Right cardiac atrium (tissue), 5 donors: ENCODE measurements around the gene LRMDA. TPM values are rescaled to one million over a fixed set of nuclear protein-coding genes. Genes with fewer than 3 reads are reported as not detected.
A peak's percentile ranks its signal among the peaks of the same experiment; 100 is the strongest.

ENCODE experiments used
- ATAC-seq, 2 donors: fragments of 200-7000 bp; cut with Tn5 transposase; one replicate each; pipeline versions ENCODE4 v1.8.0 to v1.9.1; 2020; ENCODE audit warnings: moderate library complexity in 2 of 2, mild to moderate bottlenecking in 1 of 2
- DNase-seq, 3 donors: peaks; one replicate each; pipeline ENCODE4 v3.0.0-alpha.2; 2020
- H3K27ac ChIP-seq: one replicate; pipeline ENCODE4 v1.5.1; 2013; ENCODE audit warnings: mild to moderate bottlenecking, low read length, control low read depth, moderate library complexity
- H3K27me3 ChIP-seq: one replicate; pipeline ENCODE4 v1.6.1; 2013; ENCODE audit not compliant: control insufficient read depth, insufficient read depth
- H3K4me1 ChIP-seq: one replicate; pipeline ENCODE4 v1.6.1; 2013; ENCODE audit warnings: low read length; ENCODE audit not compliant: control insufficient read depth, insufficient read depth
- H3K4me3 ChIP-seq: one replicate; pipeline ENCODE4 v1.5.1; 2013; ENCODE audit warnings: low read length, control low read depth
- H3K9me3 ChIP-seq: one replicate; pipeline ENCODE4 v1.6.1; 2013; ENCODE audit warnings: low read length; ENCODE audit not compliant: control insufficient read depth
- WGBS: extraction: QIAGEN DNeasy Blood & Tissue Kit; methylation state at CpG from one replicate; pipeline ENCODE4 v1.1.7; 2013; 5-methylcytosine and 5-hydroxymethylcytosine counted together
- intact Hi-C, 4 donors: fragments of 100-400 bp; cut with DNase I; formaldehyde crosslinking; loops; one replicate each; pipeline versions ENCODE4 v1.11.0 to v1.14.0; 2022 to 2023
- polyA plus RNA-seq: library from polyadenylated mRNA; stranded (reverse); fragments of 200-250 nt; gene quantifications from one replicate; pipeline ENCODE4 v1.2.3, GENCODE V29; 2013
- total RNA-seq, 4 donors: library from RNA; stranded (reverse); fragmentation: NEBNext Ultra II Directional; extraction: Animal tissue kit (Norgen Biotek cat#: 25700); gene quantifications; one replicate each; pipeline ENCODE4 v1.2.1, GENCODE V29; 2021
- donor health status: healthy with polysubstance abuse.
- donor health status: DM: no; HTN: yes; CAD: no.
- donor health status: DM: no; HTN: no; CAD: no.
- donor health status: DM: no; HTN: yes; CAD: no; lungs with severe emphysema.
- donor health status: DM: yes; HTN: yes; CAD: no.

LRMDA gene
- total and polyA plus RNA-seq, 5 donors = 42.7 to 97.9 (median 48.8) TPM

DNA sequence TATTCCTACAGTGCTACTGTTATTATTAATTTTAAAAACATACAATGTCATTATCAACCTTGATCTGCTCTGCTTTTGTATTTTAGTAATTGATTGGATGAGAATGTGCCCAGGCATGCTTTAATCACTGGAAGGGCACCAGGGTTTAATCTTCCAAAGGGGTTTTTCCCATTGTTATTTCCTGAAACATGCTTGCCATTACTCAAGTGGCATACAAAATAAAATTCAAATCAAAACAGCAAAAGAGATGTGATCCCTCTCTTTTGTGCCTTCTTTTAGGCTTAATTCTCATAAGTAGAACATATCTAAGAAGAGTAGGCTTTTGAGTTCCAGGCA is 963.3 kb downstream of the LRMDA start:
- H3K27ac ChIP-seq = peak overlapping the region; percentile 78
- H3K4me3 ChIP-seq = no peak overlapping the region
- ATAC-seq = no peak
- peaks cover 11% of the 10 kb centered on the region for H3K4me1 ChIP-seq
- DNase-seq = no peak
- H3K27me3 ChIP-seq = no peaks in the 10 kb centered on the region
- H3K9me3 ChIP-seq = no peaks in the 10 kb centered on the region
- intact Hi-C loops = no loop called here

DNA sequence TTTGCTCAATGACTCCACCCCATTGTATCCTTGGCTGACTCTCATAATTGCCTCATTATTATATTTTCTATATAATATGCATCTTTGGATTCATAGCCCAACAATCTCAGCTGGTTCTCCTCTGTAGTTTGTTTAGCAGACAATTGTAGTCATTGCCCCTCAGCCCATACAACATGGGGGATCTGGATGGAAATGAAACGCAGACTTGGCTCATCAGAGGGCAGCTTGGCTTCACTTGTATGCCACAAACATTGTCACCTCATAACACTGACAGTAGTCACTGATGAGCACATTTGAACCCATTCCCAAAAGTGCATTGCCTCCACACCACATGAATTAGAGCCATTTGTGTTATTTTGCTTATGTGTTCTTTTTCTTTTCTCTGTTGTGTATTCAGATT is 963.8 kb downstream of the LRMDA start:
- Histone ChIP-seq H3K4me3 (no peak overlapping the region), H3K27ac (no peak overlapping the region), H3K9me3 (no peaks in the 10 kb centered on the region), H3K27me3 (no peaks in the 10 kb centered on the region), H3K4me1 (peaks cover 11% of the 10 kb centered on the region)
- intact Hi-C loops = no loop called here
- 91% methylated on average over 1 of the region's 1 CpG for WGBS
- DNase-seq = no peak
- ATAC-seq = no peak

DNA sequence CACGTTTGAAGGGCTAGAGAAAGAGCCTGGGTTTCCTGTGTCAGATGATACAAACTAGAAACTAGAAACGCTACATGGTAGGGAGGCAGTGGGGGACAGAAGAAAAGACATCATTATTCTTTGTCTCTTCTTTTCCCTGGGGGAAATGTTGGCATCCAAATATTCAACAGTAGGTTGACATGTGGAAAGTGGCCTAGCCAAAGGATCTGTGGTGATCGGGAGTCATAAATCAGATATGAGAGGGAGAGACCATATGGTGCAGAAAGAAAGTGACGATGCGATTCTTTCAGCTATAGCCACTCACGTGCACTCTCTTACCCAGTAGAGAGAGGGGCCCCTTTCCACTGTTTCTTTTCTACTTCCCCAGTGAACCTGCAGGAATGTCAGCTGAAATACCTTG is 964.7 kb downstream of the LRMDA start:
- H3K4me1 ChIP-seq = peaks cover 11% of the 10 kb centered on the region
- no peaks in the 10 kb centered on the region for H3K9me3 ChIP-seq
- no peak overlapping the region for H3K27ac ChIP-seq
- intact Hi-C loops = no loop called here
- H3K4me3 ChIP-seq = no peak overlapping the region
- no peak for ATAC-seq
- no peaks in the 10 kb centered on the region for H3K27me3 ChIP-seq
- 87% methylated on average over 6 of the region's 6 CpGs for WGBS
- no peak for DNase-seq

DNA sequence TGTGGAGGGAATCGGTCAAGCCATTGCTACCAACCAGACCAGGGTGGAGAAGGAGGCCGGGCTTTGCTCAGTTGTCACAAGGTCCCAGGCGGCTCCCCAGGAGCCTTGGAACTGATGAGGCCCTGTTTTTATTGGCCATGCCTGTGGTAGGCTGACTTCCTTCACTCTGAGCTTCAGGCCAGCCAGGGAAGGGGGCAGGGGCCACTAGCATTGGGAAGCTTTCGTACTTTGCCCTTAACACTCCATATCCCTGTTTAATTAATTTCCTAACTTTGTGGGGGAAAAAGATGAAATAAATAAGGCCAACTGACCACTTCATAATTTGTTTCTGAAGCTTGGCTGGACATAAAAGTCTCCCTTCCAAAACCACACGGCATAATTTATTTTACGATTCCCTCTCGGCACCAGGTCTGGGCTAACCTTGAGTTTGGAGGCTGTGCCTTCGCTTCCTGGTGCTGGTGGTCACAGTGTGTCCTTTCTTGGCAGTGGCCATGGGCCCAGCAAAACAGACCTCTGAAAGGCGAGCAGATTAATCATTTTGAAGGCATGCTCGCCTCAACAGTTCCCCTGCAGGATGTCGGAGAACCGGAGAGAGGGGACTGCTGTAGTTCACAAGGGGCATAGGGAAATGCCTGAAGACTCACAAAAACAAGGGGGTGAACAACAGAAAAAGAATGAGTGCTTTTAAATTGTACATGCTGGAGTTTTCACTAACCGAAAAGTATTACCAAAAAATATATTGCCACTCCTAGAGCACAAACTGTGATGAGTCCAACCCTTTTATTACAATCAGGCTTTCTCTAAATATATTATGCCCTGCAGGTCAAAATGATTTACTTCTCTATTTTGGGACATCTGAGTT is 966.0 kb downstream of the LRMDA start:
- H3K27ac ChIP-seq = peak overlapping the region; percentile 82
- H3K4me3 ChIP-seq = no peak overlapping the region
- H3K27me3 ChIP-seq = no peaks in the 10 kb centered on the region
- H3K9me3 ChIP-seq = no peaks in the 10 kb centered on the region
- intact Hi-C loops = no loop called here
- ATAC-seq (peak; percentile 85 to 97), DNase-seq (peak; percentile 59 to 81 (median 80))
- peaks cover 11% of the 10 kb centered on the region for H3K4me1 ChIP-seq
- 71% methylated on average over 13 of the region's 13 CpGs for WGBS

DNA sequence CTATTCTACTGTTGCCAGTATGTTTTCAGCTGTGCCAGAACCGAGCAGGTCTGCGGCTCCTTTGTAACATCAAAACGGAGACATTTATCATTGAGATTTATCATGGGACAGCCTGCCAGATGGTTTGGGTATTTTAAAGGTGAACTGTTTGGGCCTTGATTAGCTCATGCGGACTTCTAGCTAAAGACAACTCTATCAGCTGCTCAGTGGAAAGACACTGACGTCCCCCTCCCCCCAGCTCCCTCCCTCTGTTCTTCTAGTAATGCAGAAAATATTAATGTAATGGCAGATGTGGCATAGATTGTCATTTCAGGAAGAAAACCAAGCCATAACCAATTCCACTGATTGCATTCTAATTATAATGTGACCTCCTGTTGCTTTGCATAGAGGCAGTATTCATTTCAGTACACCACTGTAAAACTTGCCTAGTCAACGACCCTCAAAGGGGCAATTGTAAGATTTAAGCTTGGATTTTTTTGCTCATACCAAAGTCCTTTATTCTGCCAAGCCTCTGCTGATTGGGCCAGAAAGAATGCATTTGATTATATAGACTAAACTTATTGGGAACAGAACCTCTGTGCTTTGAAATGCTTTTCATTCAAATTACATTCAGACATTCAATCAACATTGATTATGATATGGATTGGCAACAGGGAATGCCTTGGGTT is 966.8 kb downstream of the LRMDA start:
- Histone ChIP-seq H3K4me3 (no peak overlapping the region), H3K27me3 (no peaks in the 10 kb centered on the region), H3K9me3 (no peaks in the 10 kb centered on the region), H3K4me1 (peaks cover 11% of the 10 kb centered on the region), H3K27ac (peak overlapping the region; percentile 45)
- WGBS = 48% methylated on average over 6 of the region's 6 CpGs
- intact Hi-C loops = no loop called here
- DNase-seq (no peak), ATAC-seq (peak; percentile 9 to 13)

DNA sequence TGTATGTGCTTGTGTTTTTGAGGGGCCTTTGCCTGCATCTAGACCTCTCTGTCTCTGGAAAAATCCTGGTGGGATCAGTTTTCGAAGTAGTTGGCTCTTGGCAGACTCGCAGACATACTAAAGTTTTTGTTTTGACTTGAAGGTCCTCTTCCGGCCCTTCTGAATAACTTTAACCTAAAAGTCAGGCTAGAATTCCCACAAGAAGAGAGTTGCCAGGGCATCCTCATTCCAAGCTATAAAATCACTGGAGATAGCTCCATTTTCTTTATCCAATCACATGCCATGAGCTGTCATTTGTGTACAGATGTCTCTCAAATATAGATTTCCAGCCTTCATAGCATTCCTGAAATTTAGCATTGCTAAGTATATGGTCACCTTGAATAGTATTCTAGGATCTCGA is 967.8 kb downstream of the LRMDA start:
- intact Hi-C loops = no loop called here
- Histone ChIP-seq H3K27ac (no peak overlapping the region), H3K4me3 (no peak overlapping the region), H3K27me3 (no peaks in the 10 kb centered on the region), H3K9me3 (no peaks in the 10 kb centered on the region), H3K4me1 (peaks cover 11% of the 10 kb centered on the region)
- no peak for DNase-seq
- ATAC-seq = no peak
- 88% methylated on average over 4 of the region's 4 CpGs for WGBS

DNA sequence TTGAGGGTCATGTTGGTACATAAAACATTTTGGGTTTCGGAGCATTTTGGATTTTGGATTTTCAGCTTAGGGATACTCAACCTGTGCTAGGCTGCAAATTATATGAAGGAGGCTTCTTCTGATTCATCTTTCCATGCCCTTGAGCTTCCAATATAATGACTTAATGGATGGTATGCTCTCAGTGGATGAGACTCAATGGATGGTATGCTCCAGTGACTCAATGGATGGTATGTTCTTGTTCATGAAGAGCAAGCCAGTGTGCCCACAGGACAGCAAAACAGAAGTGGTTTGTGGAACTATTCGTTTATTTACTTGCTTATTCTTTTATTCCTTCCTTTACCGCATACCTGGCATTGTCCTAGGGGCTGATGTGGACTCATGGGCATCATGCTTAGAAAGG is 969.6 kb downstream of the LRMDA start:
- no peak for ATAC-seq
- no peaks in the 10 kb centered on the region for H3K9me3 ChIP-seq
- 96% methylated on average over 3 of the region's 3 CpGs for WGBS
- no peak overlapping the region for H3K27ac ChIP-seq
- H3K27me3 ChIP-seq = no peaks in the 10 kb centered on the region
- DNase-seq = no peak
- H3K4me3 ChIP-seq = no peak overlapping the region
- intact Hi-C loops = no loop called here
- H3K4me1 ChIP-seq = peaks cover 8% of the 10 kb centered on the region

DNA sequence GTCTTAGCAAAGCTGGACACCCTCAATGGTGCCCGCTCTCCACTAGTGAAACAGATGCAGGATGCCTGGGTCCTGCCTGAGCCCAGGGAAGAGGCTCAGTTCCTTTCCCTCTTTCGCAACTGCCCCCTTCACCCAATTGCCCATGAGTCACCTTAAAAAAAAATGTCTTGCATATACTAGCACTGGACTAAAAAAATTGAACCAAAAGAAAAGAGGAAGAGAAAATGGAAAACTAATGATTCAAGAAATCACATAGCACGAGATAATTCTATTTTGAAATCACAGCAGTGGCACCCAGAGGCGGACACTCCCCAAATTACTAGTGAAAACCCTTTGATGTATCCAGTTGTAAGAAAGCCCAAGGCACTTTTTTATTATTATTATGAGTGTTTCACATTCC is 972.5 kb downstream of the LRMDA start:
- WGBS = 80% methylated on average over 4 of the region's 4 CpGs
- H3K9me3 ChIP-seq = no peaks in the 10 kb centered on the region
- no peak overlapping the region for H3K27ac ChIP-seq
- ATAC-seq (peak in 1 of 2 donors; percentile 28), DNase-seq (peak in 1 of 3 donors; percentile 46)
- H3K4me1 ChIP-seq = no peaks in the 10 kb centered on the region
- intact Hi-C loops = no loop called here
- no peaks in the 10 kb centered on the region for H3K27me3 ChIP-seq
- no peak overlapping the region for H3K4me3 ChIP-seq

DNA sequence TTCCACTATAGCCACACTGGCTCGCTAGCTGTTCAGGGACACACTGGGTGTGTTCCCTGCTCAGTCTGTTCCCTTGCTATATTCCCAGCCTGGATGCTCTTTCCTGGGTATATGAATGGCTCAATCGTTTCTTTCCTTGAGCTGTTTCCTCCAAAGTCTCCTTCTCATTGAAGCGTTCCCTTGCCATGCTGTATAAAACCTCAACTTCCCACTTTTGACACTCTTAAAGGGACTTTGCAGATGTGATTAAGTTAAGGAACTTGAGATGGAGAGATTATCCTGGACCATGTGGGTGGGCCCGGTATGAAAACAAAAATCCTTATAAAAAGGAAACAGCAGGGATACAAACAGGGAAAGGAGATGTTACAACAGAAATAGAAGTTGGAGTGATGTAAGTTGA is 973.1 kb downstream of the LRMDA start:
- Histone ChIP-seq H3K27ac (no peak overlapping the region), H3K4me3 (no peak overlapping the region), H3K9me3 (no peaks in the 10 kb centered on the region), H3K4me1 (no peaks in the 10 kb centered on the region), H3K27me3 (no peaks in the 10 kb centered on the region)
- ATAC-seq (no peak), DNase-seq (no peak)
- intact Hi-C loops = no loop called here
- 85% methylated on average over 4 of the region's 4 CpGs for WGBS

DNA sequence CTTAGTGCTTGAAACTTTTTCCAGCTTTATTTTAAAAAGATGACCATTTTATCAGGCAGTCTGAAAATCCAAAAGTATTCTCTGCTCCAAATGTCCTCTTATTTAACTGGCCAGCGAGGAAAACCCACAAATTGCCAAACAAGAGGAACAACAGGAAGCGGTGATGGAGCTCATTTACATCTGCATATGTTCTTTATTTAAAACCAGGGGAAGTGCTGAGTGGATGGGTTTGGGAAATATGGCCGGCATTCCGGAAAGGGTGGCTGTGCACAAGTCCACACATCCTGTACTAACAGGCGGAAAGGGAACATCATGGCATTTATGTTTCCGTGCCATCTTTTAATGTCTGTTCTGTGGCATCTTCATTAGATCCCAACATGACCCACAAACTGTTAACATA is 974.5 kb downstream of the LRMDA start:
- H3K27ac ChIP-seq = no peak overlapping the region
- no peaks in the 10 kb centered on the region for H3K27me3 ChIP-seq
- ATAC-seq = no peak
- H3K4me3 ChIP-seq = no peak overlapping the region
- no peak for DNase-seq
- H3K9me3 ChIP-seq = no peaks in the 10 kb centered on the region
- no peaks in the 10 kb centered on the region for H3K4me1 ChIP-seq
- WGBS = 88% methylated on average over 6 of the region's 6 CpGs
- intact Hi-C loops = no loop called here

DNA sequence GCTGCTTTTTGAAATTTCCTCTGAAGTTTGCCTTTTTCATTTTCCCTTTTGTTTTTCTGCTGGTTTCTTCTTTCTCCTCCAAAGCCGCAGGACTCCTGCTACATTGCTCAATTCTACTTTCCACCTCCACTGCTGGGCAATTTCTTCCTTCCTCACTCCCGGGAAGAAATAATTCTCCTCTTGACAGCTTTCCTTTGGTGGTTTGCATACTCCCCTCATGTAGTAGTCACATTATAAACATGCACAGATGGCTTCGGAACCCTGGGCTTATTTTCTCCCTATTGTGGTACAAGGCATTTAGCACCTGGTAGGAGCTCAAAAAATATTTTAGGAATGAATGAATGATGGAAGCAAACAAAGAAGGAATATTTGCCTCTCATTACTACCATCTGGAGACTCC is 977.2 kb downstream of the LRMDA start:
- Histone ChIP-seq H3K4me1 (no peaks in the 10 kb centered on the region), H3K4me3 (no peak overlapping the region), H3K27me3 (no peaks in the 10 kb centered on the region), H3K27ac (no peak overlapping the region), H3K9me3 (no peaks in the 10 kb centered on the region)
- intact Hi-C loops = no loop called here
- WGBS = 79% methylated on average over 3 of the region's 3 CpGs
- ATAC-seq (no peak), DNase-seq (no peak)
